GM19351 (cell line): ENCODE data around the gene CA10.

Experiments
- ATAC-seq: cut with Tn5 transposase; IDR thresholded peaks from one replicate; pipeline ENCODE4 v1.9.1; 2021; ENCODE audit warnings: mild to moderate bottlenecking, moderate library complexity; ENCODE audit not compliant: unreplicated experiment

The CA10 gene

DNA sequence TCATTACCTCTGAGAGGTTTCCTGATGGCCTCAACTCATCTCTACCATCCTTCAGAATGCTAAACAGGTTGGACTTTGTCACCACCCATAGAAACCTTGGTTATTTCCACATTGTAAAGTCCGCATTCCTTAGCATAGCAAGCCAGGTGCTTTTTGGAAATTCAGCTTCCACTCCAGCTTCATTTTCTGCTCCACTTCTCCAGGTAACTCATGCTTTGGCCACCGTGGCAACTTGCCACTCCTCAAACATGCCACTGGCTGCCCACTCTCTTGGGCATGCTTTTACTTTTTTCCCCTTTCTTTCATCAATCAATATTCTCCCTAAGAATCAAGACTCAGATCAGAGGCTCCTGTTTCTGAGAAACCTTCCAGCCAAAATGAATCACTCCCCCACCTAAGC lies 203.3 kb downstream of the CA10 start:
- ATAC-seq = no peak

DNA sequence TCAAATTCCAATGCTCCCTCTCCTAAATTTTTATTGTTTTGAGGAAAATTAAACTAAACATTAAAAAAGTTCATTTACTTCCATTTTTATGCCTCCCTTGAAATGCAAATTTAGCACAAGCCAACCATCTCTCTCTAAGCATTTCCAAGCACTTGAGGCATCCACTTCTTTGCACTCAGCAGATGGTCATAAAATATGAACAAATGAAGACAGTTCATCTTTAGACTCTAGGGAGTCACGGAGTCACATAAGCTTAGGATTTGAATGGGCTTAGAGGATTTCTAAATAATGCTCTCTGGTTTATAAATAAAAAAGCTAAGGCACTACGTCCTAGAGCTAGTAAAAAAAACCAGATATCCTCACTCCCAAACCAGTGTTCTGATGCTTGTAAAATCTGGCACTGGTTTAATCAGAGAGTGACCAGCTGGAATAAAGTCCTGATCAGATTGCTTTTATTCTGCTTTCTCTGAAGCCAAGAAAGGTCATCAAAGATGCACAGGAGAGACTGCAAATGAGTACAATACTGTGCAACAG lies 204.2 kb downstream of the CA10 start:
- ATAC-seq = no peak

DNA sequence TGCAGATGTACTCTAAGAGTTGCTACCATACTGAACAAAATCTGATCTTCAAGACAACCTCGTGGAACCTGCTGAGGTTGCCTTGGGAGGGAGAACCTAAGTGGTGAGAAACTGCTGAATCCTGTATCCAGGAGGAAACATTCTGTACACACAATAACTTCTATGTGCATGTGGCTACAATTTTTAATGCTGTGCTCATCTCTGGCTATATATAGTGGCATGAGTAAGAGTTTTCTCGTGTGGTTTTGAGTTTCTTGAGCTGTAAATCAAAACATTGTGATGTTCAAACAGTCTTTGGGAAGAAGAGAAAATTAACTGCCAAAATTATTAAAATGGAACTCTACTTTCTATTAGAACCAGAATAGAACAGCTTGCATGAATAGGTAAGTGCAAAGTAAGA lies 206.8 kb downstream of the CA10 start:
- ATAC-seq = no peak

DNA sequence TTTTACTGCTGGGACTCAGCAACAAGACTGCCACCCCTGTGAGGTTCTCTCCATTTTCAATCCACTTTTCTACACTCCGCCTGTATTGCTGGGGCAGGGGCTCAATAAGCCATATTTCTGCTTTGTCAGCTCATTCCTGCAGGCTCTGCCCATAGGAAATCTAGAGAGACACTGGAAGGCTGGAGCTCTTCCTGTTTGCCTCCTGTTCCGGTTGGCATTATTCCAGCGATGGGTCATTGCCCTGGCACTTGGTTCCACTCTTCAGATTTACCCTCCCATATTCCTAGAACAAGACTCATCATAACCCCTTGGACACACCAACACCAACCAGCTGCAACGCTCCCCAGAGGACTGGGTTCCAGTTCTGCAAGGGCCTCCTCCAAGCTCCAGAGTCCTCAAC lies 210.4 kb downstream of the CA10 start:
- ATAC-seq = no peak

DNA sequence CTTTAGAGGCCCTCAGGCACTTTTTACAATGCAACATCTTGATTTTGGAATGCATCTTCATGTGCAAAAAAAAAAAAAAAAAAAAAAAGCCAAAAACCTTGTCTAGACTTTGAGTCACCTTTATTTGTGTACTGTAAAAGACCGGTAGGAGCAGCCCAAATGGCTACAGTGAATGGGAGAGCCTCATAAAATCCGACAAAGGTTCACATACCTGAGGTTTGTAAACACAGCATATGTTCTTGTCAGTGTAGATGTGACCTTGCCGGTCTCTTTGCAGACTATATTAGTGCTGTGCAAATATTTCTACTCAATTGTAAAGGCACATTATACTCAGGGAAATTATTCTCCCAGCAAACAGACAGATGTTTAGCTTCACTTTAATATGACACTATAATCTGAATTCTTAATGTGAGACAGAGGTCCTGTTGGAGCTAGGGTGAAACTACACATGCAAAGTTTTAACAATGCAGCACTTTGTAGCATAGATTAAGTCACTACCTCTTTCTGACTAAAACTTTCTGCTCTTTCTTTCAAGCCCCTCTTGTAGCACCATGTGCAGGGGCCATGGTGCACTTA lies 211.3 kb downstream of the CA10 start:
- no peak for ATAC-seq

DNA sequence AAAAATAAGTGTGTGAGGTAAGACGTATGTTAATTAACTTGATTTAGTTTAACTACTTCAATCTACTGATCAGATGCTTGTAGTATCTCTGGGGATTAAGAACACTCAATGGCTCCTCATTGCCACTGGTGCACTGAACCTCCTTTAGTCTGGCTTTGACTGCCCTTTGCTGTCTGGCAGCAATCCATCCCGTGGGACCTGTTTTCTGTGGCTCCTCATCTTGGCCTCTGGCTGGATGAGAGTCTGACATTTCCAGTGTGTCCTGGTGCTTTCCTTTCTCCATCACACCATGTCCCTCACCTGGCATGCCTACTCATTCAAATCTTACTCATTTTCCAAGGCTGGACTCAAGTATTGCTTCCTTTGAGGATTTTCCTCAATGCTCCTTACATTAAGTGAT lies 212.2 kb downstream of the CA10 start:
- no peak for ATAC-seq

DNA sequence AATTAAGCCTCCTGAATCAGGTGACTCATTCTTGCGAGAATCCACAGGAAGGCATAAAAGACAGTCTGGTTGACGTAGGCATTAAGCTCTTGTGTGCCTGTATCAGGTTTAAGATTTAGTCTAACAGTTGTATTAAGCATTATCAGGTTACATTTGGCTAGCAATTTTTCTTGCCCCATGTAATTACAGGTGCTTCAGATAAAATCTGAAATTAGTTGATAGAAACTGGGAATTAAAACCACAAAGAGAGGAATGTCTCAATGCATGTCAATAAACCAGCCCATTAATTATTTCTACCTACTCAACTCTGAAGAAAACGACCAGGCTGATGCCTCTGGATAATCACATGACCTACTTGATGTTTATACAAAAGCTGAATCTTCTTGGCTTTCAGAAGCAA lies 217.2 kb downstream of the CA10 start:
- ATAC-seq = no peak

DNA sequence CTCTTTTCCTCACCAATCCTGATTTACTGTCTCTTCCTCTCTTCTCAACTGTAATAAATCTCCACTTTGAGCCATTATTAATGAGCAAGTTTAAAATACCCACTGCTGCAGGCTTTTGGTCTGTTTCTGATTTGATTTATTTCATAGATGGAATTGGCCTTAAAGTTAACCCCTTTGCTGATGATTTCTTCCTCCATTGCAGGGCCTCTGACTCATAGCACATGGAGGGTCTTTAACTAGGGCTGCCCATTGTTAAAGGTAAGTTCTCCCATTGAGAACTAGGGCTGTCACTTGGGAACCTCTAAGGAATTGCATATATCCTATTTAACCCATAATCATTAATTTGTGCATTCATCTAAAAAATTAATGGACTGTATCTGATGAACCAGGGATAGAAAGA lies 221.2 kb downstream of the CA10 start:
- no peak for ATAC-seq

DNA sequence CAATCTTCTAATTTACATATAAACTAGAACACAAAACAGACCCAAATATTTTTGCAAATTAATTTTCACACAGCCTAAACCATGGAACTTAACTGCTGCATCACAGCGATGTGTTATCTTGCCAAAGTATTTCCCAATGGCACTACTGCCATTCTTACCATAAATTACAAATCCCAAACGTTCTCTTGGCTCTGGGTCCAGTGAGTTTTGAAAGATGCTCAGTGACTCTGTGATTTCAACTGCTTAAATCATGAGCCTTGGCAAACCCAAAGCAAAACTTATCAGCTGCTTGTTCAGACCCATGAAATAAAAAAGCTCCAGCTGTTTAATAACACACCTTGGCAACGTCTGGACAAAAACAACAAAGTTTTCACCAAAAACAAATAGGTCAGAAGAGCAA lies 223.0 kb downstream of the CA10 start:
- ATAC-seq = no peak

DNA sequence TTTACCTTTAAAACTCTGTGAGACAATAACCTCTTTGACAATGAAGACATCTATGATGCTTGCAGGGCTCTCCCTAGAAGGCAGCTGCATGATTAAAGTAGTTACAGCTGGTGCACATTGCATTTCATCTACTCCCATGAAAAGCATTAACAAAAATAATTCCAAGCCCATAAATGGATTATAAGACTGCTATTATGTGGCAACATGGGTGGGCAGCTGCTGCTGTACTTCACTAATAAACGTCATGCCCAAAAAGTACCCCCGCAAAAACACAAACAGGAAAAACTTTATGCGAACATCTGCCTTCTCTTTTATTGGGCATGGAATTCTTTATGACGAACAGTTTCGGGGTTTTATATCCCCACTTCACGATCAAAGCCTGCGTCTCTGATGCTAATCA lies 224.9 kb downstream of the CA10 start:
- ATAC-seq = no peak

DNA sequence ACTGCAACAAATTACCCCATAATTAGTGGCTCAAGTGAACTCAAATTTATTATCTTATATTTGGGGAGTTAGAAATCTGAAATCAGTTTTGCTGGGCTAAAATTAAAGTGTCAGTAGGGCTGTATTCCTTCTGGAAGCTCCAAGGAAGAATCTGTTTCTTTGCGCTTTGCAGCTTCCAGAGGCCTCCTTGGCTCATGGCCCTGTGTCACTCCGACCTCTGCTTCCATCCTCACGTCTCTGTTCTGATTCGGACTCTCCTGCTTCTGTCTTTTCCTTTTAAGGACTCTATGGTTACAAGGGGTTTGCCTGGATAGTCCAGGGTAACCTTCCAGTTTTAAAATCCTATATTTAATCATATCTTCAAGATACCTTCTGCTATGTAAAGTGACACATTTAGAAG lies 232.1 kb downstream of the CA10 start:
- no peak for ATAC-seq

DNA sequence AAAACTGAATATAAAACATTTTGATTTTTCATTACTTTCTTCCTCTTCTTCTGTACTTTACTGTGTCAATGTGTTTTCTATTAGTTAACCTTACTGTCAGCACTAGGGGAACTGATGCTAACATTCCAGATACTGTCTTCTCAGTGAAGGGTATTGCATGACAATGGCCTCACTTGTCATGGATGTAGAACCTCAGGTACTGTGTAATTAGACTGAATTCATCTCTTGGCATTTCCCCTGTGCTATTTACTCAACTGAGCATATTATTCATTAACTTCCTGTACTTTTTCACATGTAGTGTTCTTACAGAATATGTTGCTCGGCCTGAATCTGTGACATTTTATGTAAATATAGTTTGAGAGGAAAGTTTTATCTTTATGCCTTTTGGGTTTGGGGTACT lies 237.0 kb downstream of the CA10 start:
- ATAC-seq = no peak

DNA sequence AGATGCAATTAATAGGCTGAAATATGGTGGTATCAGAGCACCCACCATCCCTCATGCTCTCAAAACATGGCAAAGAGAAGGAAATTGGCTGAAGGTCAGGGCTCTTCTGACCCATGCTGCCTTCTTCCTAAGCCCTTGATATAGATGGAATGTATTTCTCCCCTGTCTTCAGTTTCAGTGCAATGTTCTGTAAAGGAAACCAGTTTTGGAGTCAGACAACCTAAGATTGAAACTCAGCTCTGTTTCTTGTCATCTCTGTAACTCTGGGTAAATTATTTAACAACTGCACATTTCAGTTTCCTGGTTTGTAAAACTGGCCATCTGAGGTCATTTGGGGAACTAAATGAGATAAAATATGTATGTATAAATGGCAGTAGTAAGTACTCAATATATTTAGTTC lies 243.9 kb downstream of the CA10 start:
- no peak for ATAC-seq

DNA sequence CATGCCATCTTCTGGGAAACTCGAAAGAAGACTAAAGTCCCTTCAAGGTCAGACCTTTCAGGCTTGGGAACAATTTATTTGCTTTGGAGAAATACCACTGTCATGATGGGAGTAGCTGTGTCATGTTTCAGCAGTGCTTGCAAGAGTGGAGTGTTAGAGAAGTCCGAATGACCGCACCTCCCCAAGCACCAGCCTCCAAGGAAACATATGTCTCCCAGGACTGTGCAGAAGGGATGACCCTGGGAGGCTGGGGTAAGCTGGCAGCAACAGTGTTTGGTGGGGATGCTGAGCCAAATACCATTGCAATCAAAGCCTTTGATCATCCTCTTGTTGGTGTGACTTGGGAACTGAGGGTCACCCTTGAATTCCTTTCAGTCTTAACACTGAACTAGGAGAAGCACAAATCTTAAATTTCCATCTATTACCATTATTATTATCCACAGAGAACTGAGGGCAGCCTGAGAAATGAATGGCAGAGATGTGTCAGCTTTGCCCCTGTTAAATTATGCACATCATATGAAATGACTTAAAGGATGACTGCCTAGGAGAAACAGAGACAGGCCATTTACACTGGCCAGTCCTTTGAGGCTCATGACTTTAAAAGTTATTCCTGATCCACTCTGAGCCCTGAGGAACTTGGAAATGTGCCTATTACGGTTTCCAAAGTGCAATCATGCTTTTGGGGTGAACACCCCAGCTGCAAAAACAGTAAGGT lies 244.9 kb downstream of the CA10 start:
- no peak for ATAC-seq

DNA sequence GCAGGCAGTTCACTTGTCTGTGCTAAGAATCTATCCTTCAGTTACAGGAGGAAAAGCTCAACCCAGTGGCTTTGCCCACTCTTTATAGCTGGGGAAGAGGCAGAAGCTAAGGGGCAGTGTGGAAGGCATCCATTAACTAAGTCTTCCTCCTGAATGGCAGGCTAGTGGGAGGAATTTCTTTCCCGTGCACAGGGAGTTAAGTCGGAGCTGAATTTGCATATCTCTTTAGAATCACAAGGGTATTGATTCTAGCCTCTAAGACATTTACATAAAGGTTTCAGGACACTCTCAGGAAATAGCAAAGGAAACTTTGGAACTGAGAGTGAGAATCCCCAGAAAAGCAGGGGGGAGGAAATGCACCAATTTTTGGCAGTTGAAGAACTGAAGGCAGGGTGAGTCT lies 245.6 kb downstream of the CA10 start:
- no peak for ATAC-seq

DNA sequence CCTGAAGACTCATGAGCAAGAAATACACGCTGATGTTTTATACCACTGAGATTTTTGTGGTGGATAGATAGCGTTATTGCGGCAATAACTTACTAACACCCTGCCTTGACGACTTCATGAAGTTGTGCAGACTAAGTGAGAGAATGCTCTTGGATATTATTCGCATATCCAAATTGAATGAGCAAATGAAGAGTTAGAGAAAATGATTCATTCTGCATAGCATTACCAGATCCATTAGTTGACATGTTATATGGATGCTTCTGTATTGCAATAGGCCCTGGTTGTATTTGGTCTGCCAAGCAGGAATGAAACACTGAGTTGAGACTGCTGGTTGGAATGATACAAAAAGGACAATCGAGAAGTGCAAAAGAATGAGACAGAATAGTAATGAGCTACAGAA lies 247.3 kb downstream of the CA10 start:
- ATAC-seq = no peak

DNA sequence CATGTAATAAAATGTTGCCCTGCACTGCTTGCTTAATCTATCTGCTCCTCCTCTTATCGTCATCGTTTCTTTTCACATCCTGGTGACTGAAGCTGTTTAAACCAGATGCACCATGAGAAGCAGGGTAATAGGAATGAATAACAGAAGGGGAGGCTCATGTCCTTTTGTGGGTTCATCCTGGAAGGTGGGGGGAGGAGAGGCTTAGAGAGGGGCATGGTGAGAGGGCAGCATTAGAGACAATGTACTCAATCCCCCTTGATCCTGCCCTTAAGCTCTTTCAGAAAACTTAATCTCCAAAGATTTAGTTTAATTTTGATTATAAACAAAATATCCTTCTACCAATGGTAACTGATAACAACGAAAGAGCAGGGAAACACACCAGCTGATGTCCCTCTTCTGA lies 248.5 kb downstream of the CA10 start:
- no peak for ATAC-seq

DNA sequence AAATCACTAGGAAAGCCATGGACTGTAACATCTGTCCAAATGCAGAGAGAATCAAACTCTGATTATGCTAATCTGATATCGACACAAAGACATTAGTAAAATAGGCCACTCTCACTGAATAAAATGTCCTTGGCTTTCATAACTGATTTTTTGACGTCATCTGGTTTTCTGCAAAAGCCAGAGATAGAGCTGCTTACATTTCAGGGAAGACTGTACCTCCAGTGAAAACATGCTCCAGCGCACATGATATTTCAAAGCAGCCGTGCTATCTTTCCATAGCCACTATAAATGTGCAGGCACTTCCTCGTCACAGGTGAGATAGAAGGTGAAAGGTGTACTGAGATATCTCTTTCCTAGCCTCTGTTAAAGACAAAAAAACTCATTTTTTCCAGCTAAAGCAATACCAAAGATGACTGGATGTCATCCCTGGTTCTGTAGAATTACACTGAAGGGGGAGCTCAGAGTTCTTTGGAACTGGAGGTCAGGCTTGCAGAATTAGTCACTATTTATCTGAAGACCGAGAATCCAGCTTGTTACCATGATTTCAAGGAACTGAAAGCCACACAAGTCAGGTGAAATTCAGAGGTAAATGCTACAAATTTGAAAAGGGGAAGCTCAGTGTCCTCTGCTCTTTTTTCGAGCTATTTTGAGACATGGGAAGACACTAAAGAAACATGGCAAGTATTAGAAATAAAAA lies 249.5 kb downstream of the CA10 start:
- ATAC-seq = no peak

DNA sequence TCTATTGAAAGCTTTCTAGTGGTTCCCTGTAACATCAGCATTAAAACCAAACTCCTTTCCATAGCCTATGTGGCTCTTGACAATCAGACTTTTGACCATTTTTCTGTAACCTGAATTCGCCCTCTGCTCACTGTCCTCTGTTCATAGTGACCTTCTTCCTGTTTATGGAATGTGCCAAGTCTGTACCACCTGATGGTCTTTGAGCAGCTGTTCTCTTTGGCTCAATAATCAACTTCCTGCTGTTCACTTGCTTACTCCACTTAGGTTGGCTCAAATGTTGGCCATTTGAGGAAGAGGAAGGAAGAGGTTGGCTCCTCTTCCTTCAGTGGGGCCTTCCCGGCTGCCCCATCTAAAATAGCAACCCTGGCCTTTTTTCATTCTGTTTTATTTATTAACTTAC lies 251.5 kb downstream of the CA10 start:
- no peak for ATAC-seq

DNA sequence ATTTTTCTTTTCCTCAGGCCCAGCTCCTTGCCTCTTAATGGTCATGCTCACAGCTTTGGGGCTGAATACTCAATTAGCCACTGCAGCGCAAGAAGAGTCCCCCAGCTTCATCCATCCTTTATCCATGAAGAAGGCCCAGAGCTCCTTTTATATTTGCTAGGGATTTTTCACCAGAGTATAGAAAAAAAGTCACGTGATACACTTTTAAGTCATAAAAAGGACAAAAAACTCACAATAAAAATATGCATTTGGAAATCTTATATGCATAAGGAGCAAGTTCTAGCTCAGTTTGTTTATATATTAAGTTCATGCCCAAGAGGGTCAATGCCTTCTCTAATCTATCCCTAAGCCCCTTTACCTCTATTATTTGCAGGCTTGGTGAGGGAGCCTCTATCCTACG lies 254.1 kb downstream of the CA10 start:
- no peak for ATAC-seq

DNA sequence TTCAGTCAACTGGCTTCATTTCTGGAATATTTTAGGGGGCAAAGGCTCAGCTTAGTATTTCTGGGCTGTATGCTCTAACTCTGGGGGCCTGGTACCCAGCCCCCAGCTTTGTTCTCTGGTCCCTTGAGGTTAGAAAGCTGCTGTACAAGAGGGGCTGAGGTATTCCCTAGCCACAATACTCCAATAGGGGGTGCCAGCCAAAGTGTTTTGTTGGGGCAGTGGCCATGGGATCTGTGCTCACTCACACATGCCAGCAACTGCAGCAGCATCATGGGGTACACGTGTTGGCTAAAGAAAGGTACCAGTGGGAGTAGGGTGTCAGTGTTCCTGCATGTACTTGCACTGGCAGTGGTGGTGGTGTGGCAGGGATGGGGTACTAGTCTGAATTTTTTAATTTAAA lies 257.3 kb downstream of the CA10 start:
- ATAC-seq = no peak

DNA sequence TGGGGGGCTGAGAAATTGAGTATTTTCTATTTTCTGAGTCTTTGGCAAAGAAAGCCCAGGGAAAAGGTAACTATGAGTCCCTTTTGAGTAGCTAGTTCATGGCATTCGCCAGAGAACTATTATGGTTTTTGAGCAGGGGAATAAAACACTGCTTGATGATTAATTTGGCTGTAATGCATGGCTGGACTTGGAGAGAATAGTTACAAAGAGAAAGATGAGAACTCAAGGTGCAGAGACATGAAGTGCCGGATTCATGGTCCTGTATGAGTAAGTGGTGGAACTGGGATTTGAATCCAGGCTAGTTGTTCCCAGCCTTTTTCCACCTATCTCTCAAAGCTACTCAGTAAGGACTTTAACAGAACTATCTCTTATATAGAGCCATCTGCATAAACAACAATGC lies 266.6 kb downstream of the CA10 start:
- no peak for ATAC-seq
